PC-9 (cell line): ENCODE data around the gene MIGA1.
"Not testable (repeated sequence)": the region's sequence is repeated elsewhere in the genome, so short reads cannot be mapped to it uniquely, and the experiment has no call there.

Experiments
- EZH2 ChIP-seq: fragments of 200-600 bp; sonication (generic); IDR thresholded peaks from 2 replicates; pipeline ENCODE4 v1.8.0; 2017; ENCODE audit warnings: antibody characterized with exemption, low read depth
- TF ChIP-seq, protein P1 (sequence below): fragments of 200-600 bp; sonication (generic); conservative IDR thresholded peaks from 2 replicates; pipeline ENCODE4 v1.6.1; 2017; ENCODE audit warnings: mixed run types, antibody characterized with exemption, mild to moderate bottlenecking, moderate library complexity

GRCh38 chr1:77786093-77786741 lies 6.8 kb downstream of the MIGA1 start:
- TF ChIP-seq, protein P1, sequence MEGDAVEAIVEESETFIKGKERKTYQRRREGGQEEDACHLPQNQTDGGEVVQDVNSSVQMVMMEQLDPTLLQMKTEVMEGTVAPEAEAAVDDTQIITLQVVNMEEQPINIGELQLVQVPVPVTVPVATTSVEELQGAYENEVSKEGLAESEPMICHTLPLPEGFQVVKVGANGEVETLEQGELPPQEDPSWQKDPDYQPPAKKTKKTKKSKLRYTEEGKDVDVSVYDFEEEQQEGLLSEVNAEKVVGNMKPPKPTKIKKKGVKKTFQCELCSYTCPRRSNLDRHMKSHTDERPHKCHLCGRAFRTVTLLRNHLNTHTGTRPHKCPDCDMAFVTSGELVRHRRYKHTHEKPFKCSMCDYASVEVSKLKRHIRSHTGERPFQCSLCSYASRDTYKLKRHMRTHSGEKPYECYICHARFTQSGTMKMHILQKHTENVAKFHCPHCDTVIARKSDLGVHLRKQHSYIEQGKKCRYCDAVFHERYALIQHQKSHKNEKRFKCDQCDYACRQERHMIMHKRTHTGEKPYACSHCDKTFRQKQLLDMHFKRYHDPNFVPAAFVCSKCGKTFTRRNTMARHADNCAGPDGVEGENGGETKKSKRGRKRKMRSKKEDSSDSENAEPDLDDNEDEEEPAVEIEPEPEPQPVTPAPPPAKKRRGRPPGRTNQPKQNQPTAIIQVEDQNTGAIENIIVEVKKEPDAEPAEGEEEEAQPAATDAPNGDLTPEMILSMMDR: not testable (repeated sequence)
- not testable (repeated sequence) for TF ChIP-seq EZH2
